ENCODE results near the gene TMEM192. TPM values are rescaled to one million over a fixed set of nuclear protein-coding genes. Genes with fewer than 3 reads are reported as not detected.
"Not testable (repeated sequence)": the region's sequence is repeated elsewhere in the genome, so short reads cannot be mapped to it uniquely, and the experiment has no call there.

Gene TMEM192
- total RNA-seq, 2 donors from 2014 or later = 5.9 to 13.5 TPM

- TF ChIP-seq POLR2A (IDR thresholded peaks at IDR 0.05) (no peak), CTCF (IDR thresholded peaks at IDR 0.05) (peak in 3 of 7 experiments; percentile 28 to 33 (median 29))
- intact Hi-C loops (cut with DNase I) = no loop called here
- ATAC-seq = no peak
- no peak overlapping the region for H3K4me3 ChIP-seq
- no peaks in the 10 kb centered on the region for H3K27me3 ChIP-seq
- 83 to 99% methylated on average over 2 of the region's 2 CpGs for WGBS, 2 donors
- H3K36me3 ChIP-seq (replicated peaks in 1 of 2; ENCODE audit: insufficient read depth in 1 of 2, low read depth in 2 of 2) = peaks cover 0 to 10% of the 10 kb centered on the region in 2 donors
- DNase-seq = no peak
- H3K27ac ChIP-seq = no peak overlapping the region
- H3K9me3 ChIP-seq = no peaks in the 10 kb centered on the region
- no peaks in the 10 kb centered on the region for H3K4me1 ChIP-seq
Observed at GRCh38 chr4:165096776-165097175, 15.9 kb downstream of the TMEM192 start.

GRCh38 chr4:165095291-165095690 lies 17.4 kb downstream of the TMEM192 start:
- Histone ChIP-seq H3K4me3 (no peak overlapping the region), H3K4me1 (no peaks in the 10 kb centered on the region), H3K27ac (no peak overlapping the region), H3K9me3 (no peaks in the 10 kb centered on the region), H3K27me3 (no peaks in the 10 kb centered on the region), H3K36me3 (replicated peaks in 1 of 2; ENCODE audit: insufficient read depth in 1 of 2, low read depth in 2 of 2) (peaks cover 0 to 1% of the 10 kb centered on the region in 2 donors)
- intact Hi-C loops (cut with DNase I) = no loop called here
- no peak for TF ChIP-seq POLR2A (IDR thresholded peaks at IDR 0.05)
- TF ChIP-seq CTCF (IDR thresholded peaks at IDR 0.05) = no peak
- 47 to 75% methylated on average over 1 of the region's 1 CpG for WGBS, 2 donors
- DNase-seq (no peak), ATAC-seq (no peak)

GRCh38 chr4:165094873-165095272 lies 17.8 kb downstream of the TMEM192 start:
- Histone ChIP-seq H3K36me3 (replicated peaks in 1 of 2; ENCODE audit: insufficient read depth in 1 of 2, low read depth in 2 of 2) (peaks cover 0 to 1% of the 10 kb centered on the region in 2 donors), H3K27ac (no peak overlapping the region), H3K9me3 (no peaks in the 10 kb centered on the region), H3K4me1 (no peaks in the 10 kb centered on the region), H3K4me3 (no peak overlapping the region), H3K27me3 (no peaks in the 10 kb centered on the region)
- intact Hi-C loops (cut with DNase I) = no loop called here
- no peak for ATAC-seq
- no peak for TF ChIP-seq CTCF (IDR thresholded peaks at IDR 0.05)
- TF ChIP-seq POLR2A (IDR thresholded peaks at IDR 0.05) = no peak
- WGBS, 2 donors = 97 to 100% methylated on average over 3 of the region's 3 CpGs
- DNase-seq = no peak

GRCh38 chr4:165092187-165092586 lies 20.5 kb downstream of the TMEM192 start:
- ATAC-seq; H3K4me1 ChIP-seq; intact Hi-C loops (cut with DNase I); H3K27ac ChIP-seq; H3K4me3 ChIP-seq; DNase-seq; H3K27me3 ChIP-seq; H3K9me3 ChIP-seq: not testable (repeated sequence)
- WGBS, 2 donors = 95 to 97% methylated on average over 8 of the region's 8 CpGs
- peaks cover 0 to 15% of the 10 kb centered on the region in 2 donors for H3K36me3 ChIP-seq (replicated peaks in 1 of 2; ENCODE audit: insufficient read depth in 1 of 2, low read depth in 2 of 2)

GRCh38 chr4:165088366-165088765 lies 24.3 kb downstream of the TMEM192 start:
- no peaks in the 10 kb centered on the region for H3K9me3 ChIP-seq
- no peak overlapping the region for H3K4me3 ChIP-seq
- 63 to 76% methylated on average over 3 of the region's 3 CpGs for WGBS, 2 donors
- H3K27me3 ChIP-seq = no peaks in the 10 kb centered on the region
- TF ChIP-seq CTCF (IDR thresholded peaks at IDR 0.05) (no peak), POLR2A (IDR thresholded peaks at IDR 0.05) (no peak)
- no peak overlapping the region for H3K27ac ChIP-seq
- DNase-seq (no peak), ATAC-seq (no peak)
- peaks cover 0 to 25% of the 10 kb centered on the region in 2 donors for H3K36me3 ChIP-seq (replicated peaks in 1 of 2; ENCODE audit: insufficient read depth in 1 of 2, low read depth in 2 of 2)
- H3K4me1 ChIP-seq = no peaks in the 10 kb centered on the region
- intact Hi-C loops (cut with DNase I) = no loop called here

Measured in body of pancreas (tissue), 4 donors.